ENCODE data around the gene RHBDD2.

DNA sequence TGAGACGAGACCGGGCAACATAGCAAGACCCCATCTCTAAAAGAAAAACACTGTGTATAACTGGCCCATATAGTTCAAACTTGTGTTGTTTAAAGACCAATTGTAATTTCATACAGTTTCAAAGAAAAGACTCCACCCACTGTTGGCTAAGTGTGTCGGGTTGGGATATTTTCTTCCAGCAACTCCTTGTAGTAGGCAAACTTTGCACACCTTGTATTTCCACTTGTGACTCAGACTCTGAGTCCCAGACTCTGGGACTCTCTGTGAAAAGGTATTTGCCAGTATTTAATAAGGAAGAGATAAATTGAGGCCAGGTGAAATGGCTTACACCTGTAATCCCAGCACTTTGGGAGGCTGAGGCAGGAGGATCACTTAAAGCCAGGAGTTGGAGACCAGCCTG lies 29.3 kb upstream of the RHBDD2 start:
- TF ChIP-seq, protein P1, sequence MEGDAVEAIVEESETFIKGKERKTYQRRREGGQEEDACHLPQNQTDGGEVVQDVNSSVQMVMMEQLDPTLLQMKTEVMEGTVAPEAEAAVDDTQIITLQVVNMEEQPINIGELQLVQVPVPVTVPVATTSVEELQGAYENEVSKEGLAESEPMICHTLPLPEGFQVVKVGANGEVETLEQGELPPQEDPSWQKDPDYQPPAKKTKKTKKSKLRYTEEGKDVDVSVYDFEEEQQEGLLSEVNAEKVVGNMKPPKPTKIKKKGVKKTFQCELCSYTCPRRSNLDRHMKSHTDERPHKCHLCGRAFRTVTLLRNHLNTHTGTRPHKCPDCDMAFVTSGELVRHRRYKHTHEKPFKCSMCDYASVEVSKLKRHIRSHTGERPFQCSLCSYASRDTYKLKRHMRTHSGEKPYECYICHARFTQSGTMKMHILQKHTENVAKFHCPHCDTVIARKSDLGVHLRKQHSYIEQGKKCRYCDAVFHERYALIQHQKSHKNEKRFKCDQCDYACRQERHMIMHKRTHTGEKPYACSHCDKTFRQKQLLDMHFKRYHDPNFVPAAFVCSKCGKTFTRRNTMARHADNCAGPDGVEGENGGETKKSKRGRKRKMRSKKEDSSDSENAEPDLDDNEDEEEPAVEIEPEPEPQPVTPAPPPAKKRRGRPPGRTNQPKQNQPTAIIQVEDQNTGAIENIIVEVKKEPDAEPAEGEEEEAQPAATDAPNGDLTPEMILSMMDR (IDR thresholded peaks at IDR 0.05) = no peak
- no peak for TF ChIP-seq POLR2A (IDR thresholded peaks at IDR 0.05)
- no peak for TF ChIP-seq EP300 (IDR thresholded peaks at IDR 0.05)

Data from tibial nerve (tissue), 4 donors.